ENCODE measurements around the gene DDX5. TPM values are rescaled to one million over a fixed set of nuclear protein-coding genes. Genes with fewer than 3 reads are reported as not detected.
A peak's percentile ranks its signal among the peaks of the same experiment; 100 is the strongest.

The DDX5 gene
- total and polyA plus RNA-seq, 2 of the 13 experiments (the other 11 are each of a cell fraction or from before 2014, with no cell fraction given), result 503 to 684 TPM

GRCh38 chr17:64506201-64506575 is at the start of gene DDX5 (continued):
- no peak for TF ChIP-seq ZNF407 (CRISPR knock-in tag; IDR thresholded peaks at IDR 0.05; ENCODE audit: not compliant biosample characterization)
- TF ChIP-seq RORA (CRISPR knock-in tag; IDR thresholded peaks at IDR 0.05), result no peak
- no peak for TF ChIP-seq KDM4B (CRISPR knock-in tag; IDR thresholded peaks at IDR 0.05)
- TF ChIP-seq RBM39 (IDR thresholded peaks at IDR 0.05; ENCODE audit: low read depth, low read length, poor library complexity, severe bottlenecking), result peak; percentile 66
- TF ChIP-seq RBFOX2 (IDR thresholded peaks at IDR 0.05; ENCODE audit: low read depth, low read length), result peak; percentile 92
- TF ChIP-seq KLF6 (CRISPR knock-in tag; IDR thresholded peaks at IDR 0.05), result peak; percentile 56; the same call in 1 of the 2 replicates
- no peak for TF ChIP-seq ZNF512B (CRISPR knock-in tag; IDR thresholded peaks at IDR 0.05; ENCODE audit: borderline replicate concordance)
- no peak for TF ChIP-seq FLYWCH1 (CRISPR knock-in tag; IDR thresholded peaks at IDR 0.05)
- no peak for TF ChIP-seq SYNCRIP (IDR thresholded peaks at IDR 0.05; ENCODE audit: insufficient read depth, low read depth, low read length)
- no peak; the same call in 1 of the 2 replicates for TF ChIP-seq ZNF704 (CRISPR knock-in tag; IDR thresholded peaks at IDR 0.05; ENCODE audit: borderline replicate concordance)
- TF ChIP-seq ZFP36L2 (CRISPR knock-in tag; IDR thresholded peaks at IDR 0.05), result no peak; the same call in 1 of the 2 replicates
- TF ChIP-seq PATZ1 (CRISPR knock-in tag; IDR thresholded peaks at IDR 0.05), result peak; percentile 82; the same call in 1 of the 2 replicates
- no peak for TF ChIP-seq ZBTB1 (CRISPR knock-in tag; IDR thresholded peaks at IDR 0.05; ENCODE audit: borderline replicate concordance)
- peak; percentile 99 for TF ChIP-seq POLR2AphosphoS5 (IDR thresholded peaks at IDR 0.05; ENCODE audit: low read depth, low read length)
- no peak for TF ChIP-seq RAD51 (IDR thresholded peaks at IDR 0.05; ENCODE audit: borderline replicate concordance)
- TF ChIP-seq PITX1 (CRISPR knock-in tag; IDR thresholded peaks at IDR 0.05), result no peak

Measured in HepG2 (cell line).